LoVo (cell line): ENCODE data around the gene PIGQ.

ENCODE experiments used
- DNase-seq: peaks from one replicate; pipeline ENCODE4 v3.0.0-alpha.2; 2016; ENCODE audit warnings: low spot score

Gene PIGQ

GRCh38 chr16:567373-568256 is 2.2 kb upstream of the PIGQ start:
- DNase-seq, result no peak

GRCh38 chr16:568401-569258 is 1.1 kb upstream of the PIGQ start:
- no peak for DNase-seq

- no peak for DNase-seq
Observed at GRCh38 chr16:572865-573650, 3.3 kb downstream of the PIGQ start.

- no peak for DNase-seq
Observed at GRCh38 chr16:574021-574760, 4.4 kb downstream of the PIGQ start.

GRCh38 chr16:575354-576196 is 5.8 kb downstream of the PIGQ start:
- no peak for DNase-seq

- DNase-seq, result no peak
Observed at GRCh38 chr16:576197-576822, 6.5 kb downstream of the PIGQ start.

GRCh38 chr16:576823-577201 is 7.0 kb downstream of the PIGQ start:
- DNase-seq, result no peak

- no peak for DNase-seq
Observed at GRCh38 chr16:577796-578195, 8.0 kb downstream of the PIGQ start.

- no peak for DNase-seq
Observed at GRCh38 chr16:578232-578869, 8.6 kb downstream of the PIGQ start.

GRCh38 chr16:578870-579405 is 9.2 kb downstream of the PIGQ start:
- DNase-seq, result no peak

GRCh38 chr16:580141-580945 is 10.6 kb downstream of the PIGQ start:
- DNase-seq, result no peak

- no peak for DNase-seq
Observed at GRCh38 chr16:580946-581498, 11.3 kb downstream of the PIGQ start.

GRCh38 chr16:582218-582613 is 12.4 kb downstream of the PIGQ start:
- DNase-seq, result no peak

- no peak for DNase-seq
Observed at GRCh38 chr16:582614-583331, 13.0 kb downstream of the PIGQ start.

GRCh38 chr16:583470-583814 is 13.7 kb downstream of the PIGQ start:
- DNase-seq, result no peak

GRCh38 chr16:583815-584591 is 14.2 kb downstream of the PIGQ start:
- no peak for DNase-seq

GRCh38 chr16:585351-585750 is 15.6 kb downstream of the PIGQ start:
- DNase-seq, result no peak
